Kidney (tissue), 14 donors: ENCODE results near the gene RHBDD2. TPM values are rescaled to one million over a fixed set of nuclear protein-coding genes. Genes with fewer than 3 reads are reported as not detected.
"Not testable (repeated sequence)": the region's sequence is repeated elsewhere in the genome, so short reads cannot be mapped to it uniquely, and the experiment has no call there.

Experiments
- DNase-seq, 5 donors: peaks; one replicate each; pipeline ENCODE4 v3.0.0-alpha.2; 2013 to 2020
- FAIRE-seq: peaks from 2 replicates; lab custom pipeline; 2012; peaks lifted over from hg19 to GRCh38; lab: Jason Lieb, UNC
- H3K27ac ChIP-seq, 2 donors: one replicate each; pipeline ENCODE4 v1.7.0; 2013; ENCODE audit warnings: low read depth in 2 of 2, low read length in 2 of 2, inconsistent platforms in 1 of 2
- H3K27me3 ChIP-seq: one replicate; pipeline ENCODE4 v1.7.1; 2013; ENCODE audit warnings: low read length, inconsistent platforms; ENCODE audit not compliant: control insufficient read depth, insufficient read depth
- H3K36me3 ChIP-seq, 3 donors: one replicate each; pipeline versions ENCODE4 v1.7.0 to v1.7.1; 2013; ENCODE audit warnings: low read length in 3 of 3, control low read depth in 1 of 3, inconsistent platforms in 1 of 3; ENCODE audit not compliant: insufficient read depth in 3 of 3, control insufficient read depth in 2 of 3
- H3K4me1 ChIP-seq, 3 donors: one replicate each; pipeline versions ENCODE4 v1.7.0 to v1.7.1; 2013; ENCODE audit warnings: low read length in 3 of 3, inconsistent platforms in 1 of 3, low read depth in 1 of 3; ENCODE audit not compliant: control insufficient read depth in 2 of 3, insufficient read depth in 2 of 3
- H3K4me3 ChIP-seq, 3 donors: one replicate each; pipeline versions ENCODE4 v1.7.0 to v1.8.1; 2013; ENCODE audit warnings: low read length in 3 of 3, control low read depth in 1 of 3, inconsistent platforms in 1 of 3
- H3K9ac ChIP-seq, 3 donors: one replicate each; pipeline versions ENCODE4 v1.7.0 to v1.7.1; 2013; ENCODE audit warnings: low read length in 3 of 3, control low read depth in 1 of 3, inconsistent platforms in 1 of 3
- H3K9me3 ChIP-seq, 3 donors: one replicate each; pipeline versions ENCODE4 v1.7.0 to v1.7.1; 2013; ENCODE audit warnings: low read length in 3 of 3, control low read depth in 1 of 3, inconsistent platforms in 1 of 3; ENCODE audit not compliant: control insufficient read depth in 2 of 3, insufficient read depth in 1 of 3
- intact Hi-C: fragments of 100-400 bp; cut with DNase I; formaldehyde crosslinking; loops from one replicate; pipeline ENCODE4 v1.11.1; 2022
- polyA plus RNA-seq: library from polyadenylated mRNA; stranded (reverse); fragments of 350-450 nt; fragmentation: Illumina TruSeq; extraction: RNeasy Lipid Tissue Mini Kit (QIAGEN cat#74804); gene quantifications from one replicate; pipeline ENCODE4 v1.2.3, GENCODE V29; 2014; ENCODE audit warnings: low read depth, low replicate concordance; ENCODE audit not compliant: insufficient read depth
- total RNA-seq: library from RNA; stranded (reverse); fragmentation: NEBNext Ultra II Directional; extraction: Animal tissue kit (Norgen Biotek cat#: 25700); gene quantifications from one replicate; pipeline ENCODE4 v1.2.1, GENCODE V29; 2021
- TF ChIP-seq, protein P1 (sequence below): IDR thresholded peaks from 3 replicates; pipeline ENCODE4 v1.5.1; 2012; ENCODE audit warnings: mild to moderate bottlenecking, moderate library complexity, borderline replicate concordance; ENCODE audit not compliant: insufficient read depth; ENCODE audit errors: extremely low read depth
- donor health status: control.
- donor health status: control.
- donor health status: control.
- donor health status: control.
- donor health status: control.
- donor health status: DM: yes; HTN: yes; CAD: no.
- donor health status: Normal renal cell carcinoma (clear cell type).

RHBDD2 gene
- total and polyA plus RNA-seq, 2 donors from 2014 or later, result 89.5 to 185 TPM

DNA sequence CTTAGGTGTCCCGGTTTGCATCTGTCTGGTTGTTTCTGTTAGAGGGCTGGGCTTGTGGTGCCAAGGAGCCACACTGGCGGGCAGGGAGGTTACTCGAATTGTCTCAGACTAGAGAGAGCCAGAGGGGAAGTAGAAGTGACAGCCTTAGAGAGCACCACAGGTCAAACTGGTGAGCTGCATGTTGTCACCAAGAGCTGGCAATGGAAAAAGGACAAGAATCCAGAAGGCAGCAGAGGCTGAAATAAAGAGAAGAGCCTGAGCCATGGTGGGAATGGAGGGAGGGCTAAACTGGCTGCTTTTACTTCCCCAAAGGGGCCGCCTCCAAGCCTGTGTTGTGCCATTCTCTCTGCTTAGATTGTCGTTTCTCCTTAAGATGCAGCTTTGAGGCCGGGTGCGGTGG is 31.1 kb upstream of the RHBDD2 start:
- H3K27me3 ChIP-seq, result no peaks in the 10 kb centered on the region
- TF ChIP-seq, protein P1, sequence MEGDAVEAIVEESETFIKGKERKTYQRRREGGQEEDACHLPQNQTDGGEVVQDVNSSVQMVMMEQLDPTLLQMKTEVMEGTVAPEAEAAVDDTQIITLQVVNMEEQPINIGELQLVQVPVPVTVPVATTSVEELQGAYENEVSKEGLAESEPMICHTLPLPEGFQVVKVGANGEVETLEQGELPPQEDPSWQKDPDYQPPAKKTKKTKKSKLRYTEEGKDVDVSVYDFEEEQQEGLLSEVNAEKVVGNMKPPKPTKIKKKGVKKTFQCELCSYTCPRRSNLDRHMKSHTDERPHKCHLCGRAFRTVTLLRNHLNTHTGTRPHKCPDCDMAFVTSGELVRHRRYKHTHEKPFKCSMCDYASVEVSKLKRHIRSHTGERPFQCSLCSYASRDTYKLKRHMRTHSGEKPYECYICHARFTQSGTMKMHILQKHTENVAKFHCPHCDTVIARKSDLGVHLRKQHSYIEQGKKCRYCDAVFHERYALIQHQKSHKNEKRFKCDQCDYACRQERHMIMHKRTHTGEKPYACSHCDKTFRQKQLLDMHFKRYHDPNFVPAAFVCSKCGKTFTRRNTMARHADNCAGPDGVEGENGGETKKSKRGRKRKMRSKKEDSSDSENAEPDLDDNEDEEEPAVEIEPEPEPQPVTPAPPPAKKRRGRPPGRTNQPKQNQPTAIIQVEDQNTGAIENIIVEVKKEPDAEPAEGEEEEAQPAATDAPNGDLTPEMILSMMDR, result no peak
- H3K9ac ChIP-seq, result no peak overlapping the region
- peaks cover 0 to 3% (median 0%) of the 10 kb centered on the region in 3 donors for H3K4me1 ChIP-seq
- DNase-seq, result no peak
- intact Hi-C loops, result no loop called here
- FAIRE-seq, result no peak
- H3K36me3 ChIP-seq, result no peaks in the 10 kb centered on the region
- no peak overlapping the region for H3K27ac ChIP-seq
- no peak overlapping the region for H3K4me3 ChIP-seq
- no peaks in the 10 kb centered on the region for H3K9me3 ChIP-seq

DNA sequence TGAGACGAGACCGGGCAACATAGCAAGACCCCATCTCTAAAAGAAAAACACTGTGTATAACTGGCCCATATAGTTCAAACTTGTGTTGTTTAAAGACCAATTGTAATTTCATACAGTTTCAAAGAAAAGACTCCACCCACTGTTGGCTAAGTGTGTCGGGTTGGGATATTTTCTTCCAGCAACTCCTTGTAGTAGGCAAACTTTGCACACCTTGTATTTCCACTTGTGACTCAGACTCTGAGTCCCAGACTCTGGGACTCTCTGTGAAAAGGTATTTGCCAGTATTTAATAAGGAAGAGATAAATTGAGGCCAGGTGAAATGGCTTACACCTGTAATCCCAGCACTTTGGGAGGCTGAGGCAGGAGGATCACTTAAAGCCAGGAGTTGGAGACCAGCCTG is 29.3 kb upstream of the RHBDD2 start:
- TF ChIP-seq, protein P1, result no peak
- no peak overlapping the region for H3K9ac ChIP-seq

DNA sequence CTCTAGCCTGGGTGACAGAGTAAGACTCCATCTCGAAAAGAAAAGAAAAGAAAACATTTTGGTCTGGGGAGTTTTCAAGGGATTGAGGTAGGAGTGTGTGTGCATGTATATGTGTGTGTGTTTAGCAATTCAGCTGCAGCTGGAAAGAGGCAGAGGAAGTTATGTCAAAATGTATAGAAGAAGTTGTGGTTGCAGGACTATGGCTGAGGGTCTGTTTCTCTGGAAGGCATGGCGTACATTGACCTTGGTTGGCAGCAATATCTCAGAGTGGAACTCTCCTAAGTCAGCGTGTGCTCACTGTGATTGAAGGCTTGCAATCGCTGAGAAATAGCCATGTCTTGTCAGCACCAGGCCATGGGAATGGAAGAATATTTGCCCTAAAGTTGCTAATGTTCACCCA is 28.6 kb upstream of the RHBDD2 start:
- Histone ChIP-seq H3K9me3 (no peaks in the 10 kb centered on the region), H3K4me3 (no peak overlapping the region), H3K4me1 (no peaks in the 10 kb centered on the region), H3K9ac (no peak overlapping the region), H3K27me3 (no peaks in the 10 kb centered on the region), H3K27ac (no peak overlapping the region), H3K36me3 (no peaks in the 10 kb centered on the region)
- intact Hi-C loops, result no loop called here
- TF ChIP-seq, protein P1, result no peak
- FAIRE-seq (no peak), DNase-seq (no peak)

More for the DNA sequence above, 29.3 kb upstream of the RHBDD2 start:
- Histone ChIP-seq H3K27ac (no peak overlapping the region), H3K36me3 (no peaks in the 10 kb centered on the region), H3K4me1 (no peaks in the 10 kb centered on the region), H3K4me3 (no peak overlapping the region), H3K9me3 (no peaks in the 10 kb centered on the region), H3K27me3 (no peaks in the 10 kb centered on the region)
- DNase-seq, result no peak
- no peak for FAIRE-seq
- intact Hi-C loops, result no loop called here

DNA sequence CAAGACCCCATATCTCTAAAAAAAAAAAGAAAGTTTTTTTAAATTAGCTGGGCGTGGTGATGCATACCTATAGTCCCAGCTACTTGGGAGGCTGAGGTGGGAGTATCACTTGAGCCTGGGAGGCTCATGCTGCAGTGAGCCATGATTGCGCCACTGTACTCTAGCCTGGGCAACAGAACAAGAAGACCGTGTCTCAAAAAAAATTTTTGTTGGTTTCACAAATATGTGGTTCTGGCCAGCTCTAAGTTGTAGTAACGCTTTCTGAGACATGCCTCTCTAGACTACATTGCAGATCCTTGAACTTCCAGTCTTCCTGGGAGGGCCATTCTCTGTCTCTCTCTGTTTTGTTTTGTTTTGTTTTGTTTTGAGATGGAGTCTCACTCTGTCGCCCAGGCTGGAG is 24.6 kb upstream of the RHBDD2 start:
- DNase-seq (no peak), FAIRE-seq (no peak)
- no peak overlapping the region for H3K4me3 ChIP-seq
- no peaks in the 10 kb centered on the region for H3K36me3 ChIP-seq
- H3K9me3 ChIP-seq, result no peaks in the 10 kb centered on the region
- H3K4me1 ChIP-seq, result no peaks in the 10 kb centered on the region
- H3K27ac ChIP-seq, result no peak overlapping the region
- H3K27me3 ChIP-seq, result no peaks in the 10 kb centered on the region
- no peak overlapping the region for H3K9ac ChIP-seq
- TF ChIP-seq, protein P1, result no peak
- intact Hi-C loops, result no loop called here

DNA sequence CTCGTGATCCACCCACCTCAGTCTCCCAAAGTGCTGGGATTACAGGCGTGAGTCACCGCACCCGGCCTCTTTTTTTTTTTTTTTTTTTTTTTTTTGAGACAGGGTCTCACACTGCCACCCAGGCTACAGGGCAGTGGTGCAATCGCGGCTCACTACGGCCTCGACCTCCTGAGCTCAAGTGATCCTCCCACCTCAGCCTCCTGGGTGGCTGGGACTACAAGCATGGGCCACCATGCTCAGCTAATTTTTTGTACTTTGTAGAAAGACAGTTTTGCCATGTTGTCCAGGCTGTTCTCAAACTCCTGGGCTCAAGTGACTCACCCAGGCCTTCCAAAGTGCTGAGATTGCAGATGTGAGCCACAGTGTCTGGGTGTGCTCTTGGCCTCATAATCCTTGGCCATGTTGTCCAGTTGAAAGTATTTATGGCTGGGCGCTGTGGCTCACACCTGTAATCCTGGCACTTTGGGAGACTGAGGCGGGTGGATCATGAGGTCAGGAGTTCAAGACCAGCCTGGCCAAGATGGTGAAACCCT is 24.0 kb upstream of the RHBDD2 start:
- H3K9ac ChIP-seq, FAIRE-seq, DNase-seq, H3K27me3 ChIP-seq, H3K9me3 ChIP-seq, H3K4me1 ChIP-seq, H3K4me3 ChIP-seq, H3K36me3 ChIP-seq, intact Hi-C loops, H3K27ac ChIP-seq: not testable (repeated sequence)
